Adrenal gland (tissue), 12 donors: ENCODE measurements around the gene ZMAT5. TPM values are rescaled to one million over a fixed set of nuclear protein-coding genes. Genes with fewer than 3 reads are reported as not detected.
A peak's percentile ranks its signal among the peaks of the same experiment; 100 is the strongest.

ENCODE experiments used
- DNase-seq, 7 donors: peaks; one replicate each; pipeline ENCODE4 v3.0.0-alpha.2; 2019 to 2020
- H3K27ac ChIP-seq, 5 donors: fragments of 200-600 bp; sonication (generic) in 4 of 5; 1 replicate in 3 of 5; 2 replicates in 2 of 5; pipeline versions ENCODE4 v1.5.1 to v1.8.0; 2016 to 2020; ENCODE audit warnings: mild to moderate bottlenecking in 1 of 5
- H3K27me3 ChIP-seq: fragments of 200-600 bp; 2 replicates; pipeline ENCODE4 v1.8.0; 2021
- H3K36me3 ChIP-seq, 2 donors: fragments of 200-600 bp; replicated peaks in 1 of 2; 1 replicate in 1 of 2; 2 replicates in 1 of 2; pipeline versions ENCODE4 v1.5.1 to v1.8.0; 2018 to 2022
- H3K4me1 ChIP-seq, 2 donors: fragments of 200-600 bp; replicated peaks in 1 of 2; 1 replicate in 1 of 2; 2 replicates in 1 of 2; pipeline versions ENCODE4 v1.5.1 to v1.8.0; 2018 to 2021
- H3K4me3 ChIP-seq, 4 donors: fragments of 200-600 bp; sonication (generic) in 3 of 4; one replicate each; pipeline ENCODE4 v1.5.1; 2016 to 2018
- H3K9me3 ChIP-seq, 3 donors: fragments of 200-600 bp; sonication (generic) in 1 of 3; replicated peaks in 1 of 3; 1 replicate in 2 of 3; 2 replicates in 1 of 3; pipeline versions ENCODE4 v1.5.1 to v1.8.0; 2016 to 2021
- POLR2A ChIP-seq, 2 donors: fragments of 450-650 bp; IDR thresholded peaks; one replicate each; pipeline ENCODE4 v1.6.1; 2017; ENCODE audit warnings: antibody characterized with exemption in 2 of 2, mild to moderate bottlenecking in 2 of 2, moderate library complexity in 1 of 2
- WGBS, 4 donors: extraction: QIAGEN DNeasy Blood & Tissue Kit in 2 of 4; methylation state at CpG; one replicate each; pipeline versions ENCODE4 v1.1.5 to v1.1.7; 2013 to 2017; 5-methylcytosine and 5-hydroxymethylcytosine counted together
- intact Hi-C, 2 donors: fragments of 100-400 bp; cut with DNase I; formaldehyde crosslinking; loops; one replicate each; pipeline versions ENCODE4 v1.14.1 to v1.15.0; 2022 to 2023
- polyA plus RNA-seq, 3 donors: library from polyadenylated mRNA; stranded (reverse); fragments of 200-250 nt in 2 of 3; fragments of 350-450 nt in 1 of 3; fragmentation: Illumina TruSeq in 1 of 3; extraction: RNeasy Lipid Tissue Mini Kit (QIAGEN cat#74804) in 1 of 3; gene quantifications; one replicate each; pipeline ENCODE4 v1.2.3, GENCODE V29; 2013 to 2014
- total RNA-seq, 9 donors: library from RNA; depleted of rRNA in 4 of 9; stranded (reverse); fragments of >200 nt in 4 of 9; fragments of 120-200 nt in 1 of 9; fragmentation: NEBNext Ultra II Directional in 1 of 9; extraction: Animal tissue kit (Norgen Biotek cat#: 25700) in 1 of 9; gene quantifications; one replicate each; pipeline versions ENCODE4 v1.1.0 to v1.2.4, GENCODE V29; 2013 to 2023
- TF ChIP-seq, protein P1 (sequence below), 6 experiments: fragments of 450-650 bp in 4 of 6; fragments of 200-600 bp in 2 of 6; sonication (generic) in 1 of 6; IDR thresholded peaks; 1 replicate in 5 of 6; 2 replicates in 1 of 6; pipeline versions ENCODE4 v1.5.1 to v1.8.0; 2016 to 2021; ENCODE audit warnings: antibody characterized with exemption in 6 of 6, mild to moderate bottlenecking in 2 of 6, moderate library complexity in 1 of 6
- donor health status: healthy with polysubstance abuse.
- donor health status: Bipolar disorder and iron deficiency.
- donor health status: DM: yes; HTN: yes; CAD: no.
- donor health status: DM: no; HTN: no; CAD: no.
- donor health status: DM: no; HTN: no; CAD: no.
- donor health status: DM: yes; HTN: yes; CAD: no.

The ZMAT5 gene
- total and polyA plus RNA-seq, 12 donors: 13.1 to 97.8 (median 34.8) TPM

- Histone ChIP-seq H3K4me3 (no peak overlapping the region), H3K27me3 (no peaks in the 10 kb centered on the region), H3K36me3 (peaks cover 0 to 11% of the 10 kb centered on the region in 2 donors), H3K4me1 (peaks cover 8 to 16% of the 10 kb centered on the region in 2 donors), H3K9me3 (no peaks in the 10 kb centered on the region), H3K27ac (peak overlapping the region in 3 of 5 donors; percentile 31 to 84 (median 75))
- WGBS, 4 donors: 28 to 51% (median 35%) methylated on average over 9 to 19 of the region's 19 CpGs
- intact Hi-C loops: no loop called here
- TF ChIP-seq, protein P1, sequence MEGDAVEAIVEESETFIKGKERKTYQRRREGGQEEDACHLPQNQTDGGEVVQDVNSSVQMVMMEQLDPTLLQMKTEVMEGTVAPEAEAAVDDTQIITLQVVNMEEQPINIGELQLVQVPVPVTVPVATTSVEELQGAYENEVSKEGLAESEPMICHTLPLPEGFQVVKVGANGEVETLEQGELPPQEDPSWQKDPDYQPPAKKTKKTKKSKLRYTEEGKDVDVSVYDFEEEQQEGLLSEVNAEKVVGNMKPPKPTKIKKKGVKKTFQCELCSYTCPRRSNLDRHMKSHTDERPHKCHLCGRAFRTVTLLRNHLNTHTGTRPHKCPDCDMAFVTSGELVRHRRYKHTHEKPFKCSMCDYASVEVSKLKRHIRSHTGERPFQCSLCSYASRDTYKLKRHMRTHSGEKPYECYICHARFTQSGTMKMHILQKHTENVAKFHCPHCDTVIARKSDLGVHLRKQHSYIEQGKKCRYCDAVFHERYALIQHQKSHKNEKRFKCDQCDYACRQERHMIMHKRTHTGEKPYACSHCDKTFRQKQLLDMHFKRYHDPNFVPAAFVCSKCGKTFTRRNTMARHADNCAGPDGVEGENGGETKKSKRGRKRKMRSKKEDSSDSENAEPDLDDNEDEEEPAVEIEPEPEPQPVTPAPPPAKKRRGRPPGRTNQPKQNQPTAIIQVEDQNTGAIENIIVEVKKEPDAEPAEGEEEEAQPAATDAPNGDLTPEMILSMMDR (IDR thresholded peaks at IDR 0.05): no peak
- peak in 1 of 2 donors; percentile 30 for TF ChIP-seq POLR2A (IDR thresholded peaks at IDR 0.05)
- DNase-seq: peak; percentile 79 to 93 (median 87)
Observed at GRCh38 chr22:29733362-29734201, 33.2 kb downstream of the ZMAT5 start.

DNA sequence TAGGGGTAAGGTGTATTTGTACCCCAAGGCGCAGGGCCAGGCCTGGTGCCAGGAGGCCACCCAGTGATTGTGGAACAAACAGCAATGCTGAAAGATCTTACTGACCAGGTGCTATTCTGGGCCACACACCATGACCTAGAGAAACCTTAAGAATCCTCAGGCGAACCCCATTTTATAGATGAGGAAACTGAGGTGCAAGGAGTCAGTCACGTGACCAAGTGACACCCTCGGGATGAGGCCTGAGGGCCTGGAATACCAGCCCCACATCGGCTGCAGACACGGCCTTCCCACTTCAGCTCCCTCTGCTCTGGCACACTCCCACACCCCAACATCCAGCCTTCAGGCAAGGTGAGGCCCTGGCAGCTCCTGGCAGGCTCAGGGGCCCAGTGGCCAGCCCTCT is 33.9 kb downstream of the ZMAT5 start:
- TF ChIP-seq, protein P1 (IDR thresholded peaks at IDR 0.05): no peak
- TF ChIP-seq POLR2A (IDR thresholded peaks at IDR 0.05): no peak
- Histone ChIP-seq H3K27me3 (no peaks in the 10 kb centered on the region), H3K27ac (peak overlapping the region in 1 of 5 donors; percentile 84), H3K4me3 (no peak overlapping the region), H3K9me3 (no peaks in the 10 kb centered on the region), H3K36me3 (peaks cover 0 to 8% of the 10 kb centered on the region in 2 donors), H3K4me1 (peaks cover 8 to 16% of the 10 kb centered on the region in 2 donors)
- no peak for DNase-seq
- WGBS, 4 donors: 64 to 90% (median 76%) methylated on average over 2 to 6 of the region's 6 CpGs
- intact Hi-C loops: no loop called here

DNA sequence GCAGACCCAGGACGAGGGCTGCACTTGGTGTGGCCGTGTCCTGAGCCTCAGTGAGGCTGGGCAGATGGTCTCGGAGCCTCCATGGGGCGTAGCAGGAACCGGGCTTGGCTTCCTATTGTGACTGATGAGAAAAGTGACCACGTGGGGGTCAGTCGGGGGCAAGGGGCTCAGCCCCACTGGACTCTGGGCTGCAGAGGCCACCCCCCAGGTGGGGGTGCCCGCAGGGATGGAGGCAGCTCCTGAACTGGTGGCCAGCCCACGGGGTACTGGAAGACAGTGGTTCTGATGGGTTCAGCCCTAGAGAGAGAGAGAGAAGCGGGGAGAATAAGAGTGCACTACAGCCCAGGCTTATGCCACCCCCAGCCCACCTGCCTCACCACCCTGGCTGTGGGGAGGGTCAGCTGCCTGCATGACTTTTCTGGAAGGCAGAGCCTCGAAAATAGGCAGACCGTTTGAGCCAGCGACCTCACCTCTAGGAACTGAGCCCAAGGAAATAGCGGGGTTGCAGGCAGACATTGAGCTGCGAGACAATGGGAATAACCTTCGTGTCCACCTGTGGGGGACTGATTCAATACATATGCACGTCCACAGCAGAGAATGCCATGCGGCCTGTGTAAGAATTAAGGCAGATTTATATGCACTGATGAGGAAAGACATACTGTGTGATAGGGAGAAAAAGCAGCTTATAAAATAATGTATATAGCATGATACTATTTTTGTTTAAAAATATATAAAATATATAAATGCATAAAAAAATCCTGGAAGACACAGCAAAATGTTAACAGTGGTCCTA is 35.6 kb downstream of the ZMAT5 start:
- intact Hi-C loops: no loop called here
- DNase-seq: no peak
- no peak for TF ChIP-seq POLR2A (IDR thresholded peaks at IDR 0.05)
- TF ChIP-seq, protein P1 (IDR thresholded peaks at IDR 0.05): no peak
- Histone ChIP-seq H3K36me3 (peaks cover 0 to 8% of the 10 kb centered on the region in 2 donors), H3K27ac (no peak overlapping the region), H3K9me3 (no peaks in the 10 kb centered on the region), H3K27me3 (no peaks in the 10 kb centered on the region), H3K4me3 (no peak overlapping the region), H3K4me1 (peaks cover 8 to 16% of the 10 kb centered on the region in 2 donors)
- 78 to 88% (median 86%) methylated on average over 18 of the region's 18 CpGs for WGBS, 4 donors

GRCh38 chr22:29729161-29729560 is 37.6 kb downstream of the ZMAT5 start:
- Histone ChIP-seq H3K27me3 (no peaks in the 10 kb centered on the region), H3K36me3 (peaks cover 0 to 8% of the 10 kb centered on the region in 2 donors), H3K4me1 (peaks cover 8 to 14% of the 10 kb centered on the region in 2 donors), H3K27ac (no peak overlapping the region), H3K9me3 (no peaks in the 10 kb centered on the region), H3K4me3 (no peak overlapping the region)
- DNase-seq: no peak
- intact Hi-C loops: no loop called here
- WGBS, 4 donors: 93 to 97% (median 95%) methylated on average over 13 to 20 of the region's 20 CpGs
- TF ChIP-seq, protein P1 (IDR thresholded peaks at IDR 0.05): no peak
- TF ChIP-seq POLR2A (IDR thresholded peaks at IDR 0.05): no peak
